NCI-H1048 (cell line): ENCODE data around the gene ADAMTS10.
"Not testable (repeated sequence)": the region's sequence is repeated elsewhere in the genome, so short reads cannot be mapped to it uniquely, and the experiment has no call there.

ENCODE experiments used
- DNase-seq: peaks from one replicate; lab custom pipeline; 2025; lab: John Stamatoyannopoulos, UW

ADAMTS10 gene

GRCh38 chr19:8610041-8610935, at the start of gene ADAMTS10:
Gene ADAMTS10, minus strand, starts transcription at chr19:8610715. Its CDS starts 5,005 bp downstream, at chr19:8605710.
- no peak for DNase-seq

DNA sequence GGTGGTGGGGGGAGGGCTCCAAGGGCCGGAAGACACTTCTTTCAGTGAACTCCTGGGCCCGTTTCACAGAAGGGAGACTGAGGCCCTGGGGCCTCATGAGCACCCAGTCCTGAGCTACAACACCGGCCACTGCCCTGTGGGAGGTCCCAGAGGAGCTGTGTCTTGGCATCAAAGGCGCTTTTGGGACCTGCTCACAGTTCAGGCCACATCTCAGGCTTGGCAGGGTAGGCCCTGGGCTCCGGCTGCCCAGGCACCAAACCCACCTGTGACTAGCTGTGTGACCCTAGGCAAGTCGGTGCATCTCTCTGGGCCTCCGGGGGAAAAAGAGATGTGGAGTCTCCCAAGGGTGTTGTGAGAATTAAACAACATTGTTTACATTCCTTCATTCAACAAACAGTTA, 49.4 kb upstream of the ADAMTS10 start:
- DNase-seq, result no peak

DNA sequence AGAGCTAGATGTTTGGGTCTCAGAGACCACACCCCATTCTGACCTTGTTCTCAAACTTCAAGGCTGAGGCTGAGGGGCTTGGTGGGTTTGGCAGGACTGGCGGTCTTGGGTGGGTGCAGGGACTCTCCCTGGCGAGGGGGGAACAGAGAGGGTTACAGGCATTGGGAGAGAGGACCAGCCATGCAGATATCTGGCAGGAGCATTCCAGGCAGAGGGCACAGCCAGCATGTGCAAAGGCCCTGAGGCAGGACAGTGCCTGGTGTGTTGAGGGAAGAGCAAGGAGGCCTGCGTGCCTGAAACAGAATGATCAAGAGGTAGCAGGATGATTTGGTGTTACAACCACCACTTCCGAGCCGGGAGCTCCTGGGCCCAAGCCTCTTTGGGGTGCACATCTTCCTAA, 47.4 kb upstream of the ADAMTS10 start:
- no peak for DNase-seq

GRCh38 chr19:8655340-8655709, 44.8 kb upstream of the ADAMTS10 start:
- DNase-seq, result no peak

- DNase-seq, result no peak
Measured at GRCh38 chr19:8654591-8655339, 44.2 kb upstream of the ADAMTS10 start.

- no peak for DNase-seq
Measured at GRCh38 chr19:8648240-8648639, 37.7 kb upstream of the ADAMTS10 start.

- DNase-seq, result no peak
Measured at GRCh38 chr19:8643860-8644653, 33.5 kb upstream of the ADAMTS10 start.

DNA sequence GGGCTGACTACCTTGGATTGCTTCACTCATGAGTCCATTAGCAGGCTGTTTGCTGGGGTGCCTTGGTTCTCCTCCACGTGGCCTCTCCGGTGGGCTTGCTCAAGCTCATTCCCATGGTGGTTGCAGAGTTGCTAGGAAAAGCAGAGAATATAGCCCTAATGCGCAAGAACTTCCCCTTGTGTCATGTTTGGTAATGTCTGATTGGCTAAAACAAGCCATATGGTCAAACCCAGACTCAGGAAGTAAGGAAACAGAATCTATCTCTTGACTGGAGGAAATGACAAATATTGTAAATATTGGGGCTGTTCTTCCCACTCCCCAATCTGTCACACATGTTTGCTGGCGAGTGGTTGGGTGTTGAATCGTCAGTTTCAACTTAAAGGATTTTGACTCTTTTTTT, 32.0 kb upstream of the ADAMTS10 start:
- DNase-seq, result no peak

DNA sequence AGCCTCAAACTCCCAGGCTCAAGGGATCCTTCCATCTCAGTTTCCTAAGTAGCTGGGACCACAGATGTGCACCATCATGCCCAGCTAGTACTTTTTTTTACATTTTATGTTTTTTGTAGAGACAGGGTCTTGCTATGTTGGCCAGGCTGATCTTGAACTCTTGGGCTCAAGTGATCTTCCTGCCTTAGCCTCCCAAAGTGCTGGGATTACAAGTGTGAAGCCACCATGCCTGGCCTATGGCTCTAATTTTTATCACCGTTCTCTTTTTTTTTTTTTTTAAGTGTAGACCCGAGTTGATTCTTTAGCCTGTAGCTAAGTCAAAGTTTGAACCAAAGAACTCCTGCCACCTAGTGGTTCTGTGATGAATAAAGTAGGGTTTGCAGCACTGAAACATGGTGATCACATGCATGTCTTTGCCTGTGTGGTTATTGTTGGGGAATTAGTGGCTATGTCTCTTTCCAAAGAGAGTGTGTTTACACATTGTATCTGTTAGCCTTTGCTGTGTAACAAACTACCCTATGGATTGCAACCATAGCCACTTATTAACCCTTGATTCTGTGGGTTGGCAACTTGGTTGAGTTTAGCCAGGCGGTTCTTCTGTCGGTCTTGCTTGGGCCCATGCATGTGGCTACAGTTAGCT, 31.5 kb upstream of the ADAMTS10 start:
- no peak for DNase-seq

GRCh38 chr19:8641221-8641907, 30.8 kb upstream of the ADAMTS10 start:
- DNase-seq, result no peak

- no peak for DNase-seq
Measured at GRCh38 chr19:8640402-8641004, 30.0 kb upstream of the ADAMTS10 start.

GRCh38 chr19:8639821-8640401, 29.4 kb upstream of the ADAMTS10 start:
- DNase-seq, result no peak

DNA sequence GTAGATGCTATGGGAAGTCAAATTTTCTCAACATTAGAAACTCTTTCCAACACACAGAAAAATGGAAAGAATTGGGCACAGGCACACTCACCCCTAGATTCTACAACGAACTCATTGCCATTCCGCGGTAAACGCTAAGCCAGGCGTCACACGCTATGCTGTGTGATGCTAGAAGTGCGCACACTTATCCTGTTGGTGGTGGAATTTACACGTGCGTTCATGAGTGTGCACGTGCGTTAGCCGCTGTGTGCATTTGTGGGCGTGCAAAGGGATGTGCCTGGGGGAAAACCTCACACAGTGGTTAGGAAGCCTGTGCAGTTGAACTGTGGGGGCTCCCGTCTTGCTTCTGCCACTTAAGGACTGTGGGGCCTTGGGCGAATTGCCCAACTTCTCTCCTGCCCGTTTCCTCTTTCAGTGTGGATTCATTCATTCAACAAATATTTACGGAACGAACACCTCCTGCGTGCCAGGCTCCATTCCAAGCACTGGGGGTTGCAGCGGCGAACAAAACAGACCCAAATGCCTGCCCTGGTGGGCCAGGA, 27.6 kb upstream of the ADAMTS10 start:
- no peak for DNase-seq

- DNase-seq, result not testable (repeated sequence)
Measured at GRCh38 chr19:8637070-8637469, 26.6 kb upstream of the ADAMTS10 start.

GRCh38 chr19:8635422-8635821, 24.9 kb upstream of the ADAMTS10 start:
- no peak for DNase-seq

- DNase-seq, result no peak
Measured at GRCh38 chr19:8631425-8631819, 20.9 kb upstream of the ADAMTS10 start.

GRCh38 chr19:8630796-8631424, 20.4 kb upstream of the ADAMTS10 start:
- no peak for DNase-seq

GRCh38 chr19:8629996-8630683, 19.6 kb upstream of the ADAMTS10 start, which contains the start of gene NFILZ:
Gene NFILZ, plus strand, starts transcription at chr19:8630633. Its CDS starts 46,133 bp downstream, at chr19:8676766.
- DNase-seq, result no peak

DNA sequence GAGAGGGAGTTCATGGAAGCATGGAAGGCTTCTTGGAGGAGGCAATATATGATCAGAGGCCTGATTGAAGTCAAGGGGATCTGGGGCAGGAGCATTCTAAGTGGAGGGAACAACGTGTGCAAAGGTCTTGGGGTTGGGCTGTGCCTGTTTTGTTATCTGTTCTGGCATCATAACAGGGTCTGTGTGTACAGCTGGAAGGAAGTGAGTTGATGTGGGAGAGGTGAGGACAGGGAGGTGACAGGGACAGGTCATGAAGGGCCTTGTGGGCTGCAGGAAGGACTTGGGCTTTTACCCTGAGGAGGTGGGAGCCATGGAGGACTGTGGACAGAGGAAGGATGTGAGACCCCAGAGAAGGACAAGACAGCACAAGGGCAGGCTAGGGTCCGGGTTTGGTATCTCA, 18.7 kb upstream of the ADAMTS10 start:
- DNase-seq, result no peak
